ENCODE results near the gene NCBP1. TPM values are rescaled to one million over a fixed set of nuclear protein-coding genes. Genes with fewer than 3 reads are reported as not detected.

The NCBP1 gene
- total and polyA plus RNA-seq, 9 of the 15 experiments (the other 6 are each of a cell fraction or from before 2014, with no cell fraction given): 29.4 to 69.7 (median 57.5) TPM

DNA sequence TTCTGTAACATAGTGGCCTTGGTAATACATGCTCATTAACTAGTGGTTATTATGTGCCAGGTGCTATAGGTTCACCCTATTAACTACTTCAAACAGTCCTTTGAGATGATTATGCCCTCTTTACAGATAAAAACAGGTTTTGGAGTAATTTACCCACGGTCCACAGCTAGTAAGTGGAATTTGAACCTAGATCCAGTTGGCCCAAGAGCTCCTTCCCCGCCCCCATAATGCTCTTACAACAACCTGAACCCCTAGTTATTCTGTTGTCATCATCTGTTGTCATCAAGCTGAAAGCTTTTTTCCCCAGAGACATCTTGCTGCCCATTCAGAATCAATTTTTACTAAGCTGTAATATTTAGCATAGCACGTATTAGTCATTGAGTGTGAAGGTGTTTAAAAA is 40.3 kb downstream of the NCBP1 start:
- H3K9ac ChIP-seq (ENCODE audit: insufficient read depth in 1 of 2, low read depth in 2 of 2, low read length in 2 of 2): no peak overlapping the region
- CTCF ChIA-PET (ENCODE audit: low intra/inter-chr PET ratio): no interaction called here
- ATAC-seq (no peak), FAIRE-seq (no peak), DNase-seq (ENCODE audit: extremely low read depth in 1 of 4, low spot score in 3 of 4) (no peak)
- TF ChIP-seq SIN3A (IDR thresholded peaks at IDR 0.05; ENCODE audit: borderline replicate concordance in 2 of 2, control insufficient read depth in 1 of 2, low read depth in 2 of 2, low read length in 2 of 2) (no peak), ZNF551 (CRISPR knock-in tag; IDR thresholded peaks at IDR 0.05) (no peak), SMAD2 (IDR thresholded peaks at IDR 0.05; ENCODE audit: low read depth, low read length) (no peak), EP400 (IDR thresholded peaks at IDR 0.05) (no peak), ZNF830 (CRISPR knock-in tag; IDR thresholded peaks at IDR 0.05) (no peak), MYC (IDR thresholded peaks at IDR 0.05; ENCODE audit: low read depth, low read length) (no peak), MYC (CRISPR knock-in tag; IDR thresholded peaks at IDR 0.05; ENCODE audit: borderline replicate concordance, low read depth) (no peak), EWSR1 (IDR thresholded peaks at IDR 0.05; ENCODE audit: borderline replicate concordance, low read depth, partially characterized antibody) (no peak), FOXK2 (conservative IDR thresholded peaks at IDR 0.05 in 1 of 2, IDR thresholded peaks at IDR 0.05 in 1 of 2; ENCODE audit: low read depth in 2 of 2) (no peak), ZNF134 (CRISPR knock-in tag; conservative IDR thresholded peaks at IDR 0.05) (no peak), ZNF197 (CRISPR knock-in tag; IDR thresholded peaks at IDR 0.05; ENCODE audit: low read depth) (no peak), HIVEP1 (CRISPR knock-in tag; IDR thresholded peaks at IDR 0.05) (no peak)
- TF ChIP-seq, protein P1, sequence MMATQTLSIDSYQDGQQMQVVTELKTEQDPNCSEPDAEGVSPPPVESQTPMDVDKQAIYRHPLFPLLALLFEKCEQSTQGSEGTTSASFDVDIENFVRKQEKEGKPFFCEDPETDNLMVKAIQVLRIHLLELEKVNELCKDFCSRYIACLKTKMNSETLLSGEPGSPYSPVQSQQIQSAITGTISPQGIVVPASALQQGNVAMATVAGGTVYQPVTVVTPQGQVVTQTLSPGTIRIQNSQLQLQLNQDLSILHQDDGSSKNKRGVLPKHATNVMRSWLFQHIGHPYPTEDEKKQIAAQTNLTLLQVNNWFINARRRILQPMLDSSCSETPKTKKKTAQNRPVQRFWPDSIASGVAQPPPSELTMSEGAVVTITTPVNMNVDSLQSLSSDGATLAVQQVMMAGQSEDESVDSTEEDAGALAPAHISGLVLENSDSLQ (IDR thresholded peaks at IDR 0.05): no peak
- TF ChIP-seq, protein P2, sequence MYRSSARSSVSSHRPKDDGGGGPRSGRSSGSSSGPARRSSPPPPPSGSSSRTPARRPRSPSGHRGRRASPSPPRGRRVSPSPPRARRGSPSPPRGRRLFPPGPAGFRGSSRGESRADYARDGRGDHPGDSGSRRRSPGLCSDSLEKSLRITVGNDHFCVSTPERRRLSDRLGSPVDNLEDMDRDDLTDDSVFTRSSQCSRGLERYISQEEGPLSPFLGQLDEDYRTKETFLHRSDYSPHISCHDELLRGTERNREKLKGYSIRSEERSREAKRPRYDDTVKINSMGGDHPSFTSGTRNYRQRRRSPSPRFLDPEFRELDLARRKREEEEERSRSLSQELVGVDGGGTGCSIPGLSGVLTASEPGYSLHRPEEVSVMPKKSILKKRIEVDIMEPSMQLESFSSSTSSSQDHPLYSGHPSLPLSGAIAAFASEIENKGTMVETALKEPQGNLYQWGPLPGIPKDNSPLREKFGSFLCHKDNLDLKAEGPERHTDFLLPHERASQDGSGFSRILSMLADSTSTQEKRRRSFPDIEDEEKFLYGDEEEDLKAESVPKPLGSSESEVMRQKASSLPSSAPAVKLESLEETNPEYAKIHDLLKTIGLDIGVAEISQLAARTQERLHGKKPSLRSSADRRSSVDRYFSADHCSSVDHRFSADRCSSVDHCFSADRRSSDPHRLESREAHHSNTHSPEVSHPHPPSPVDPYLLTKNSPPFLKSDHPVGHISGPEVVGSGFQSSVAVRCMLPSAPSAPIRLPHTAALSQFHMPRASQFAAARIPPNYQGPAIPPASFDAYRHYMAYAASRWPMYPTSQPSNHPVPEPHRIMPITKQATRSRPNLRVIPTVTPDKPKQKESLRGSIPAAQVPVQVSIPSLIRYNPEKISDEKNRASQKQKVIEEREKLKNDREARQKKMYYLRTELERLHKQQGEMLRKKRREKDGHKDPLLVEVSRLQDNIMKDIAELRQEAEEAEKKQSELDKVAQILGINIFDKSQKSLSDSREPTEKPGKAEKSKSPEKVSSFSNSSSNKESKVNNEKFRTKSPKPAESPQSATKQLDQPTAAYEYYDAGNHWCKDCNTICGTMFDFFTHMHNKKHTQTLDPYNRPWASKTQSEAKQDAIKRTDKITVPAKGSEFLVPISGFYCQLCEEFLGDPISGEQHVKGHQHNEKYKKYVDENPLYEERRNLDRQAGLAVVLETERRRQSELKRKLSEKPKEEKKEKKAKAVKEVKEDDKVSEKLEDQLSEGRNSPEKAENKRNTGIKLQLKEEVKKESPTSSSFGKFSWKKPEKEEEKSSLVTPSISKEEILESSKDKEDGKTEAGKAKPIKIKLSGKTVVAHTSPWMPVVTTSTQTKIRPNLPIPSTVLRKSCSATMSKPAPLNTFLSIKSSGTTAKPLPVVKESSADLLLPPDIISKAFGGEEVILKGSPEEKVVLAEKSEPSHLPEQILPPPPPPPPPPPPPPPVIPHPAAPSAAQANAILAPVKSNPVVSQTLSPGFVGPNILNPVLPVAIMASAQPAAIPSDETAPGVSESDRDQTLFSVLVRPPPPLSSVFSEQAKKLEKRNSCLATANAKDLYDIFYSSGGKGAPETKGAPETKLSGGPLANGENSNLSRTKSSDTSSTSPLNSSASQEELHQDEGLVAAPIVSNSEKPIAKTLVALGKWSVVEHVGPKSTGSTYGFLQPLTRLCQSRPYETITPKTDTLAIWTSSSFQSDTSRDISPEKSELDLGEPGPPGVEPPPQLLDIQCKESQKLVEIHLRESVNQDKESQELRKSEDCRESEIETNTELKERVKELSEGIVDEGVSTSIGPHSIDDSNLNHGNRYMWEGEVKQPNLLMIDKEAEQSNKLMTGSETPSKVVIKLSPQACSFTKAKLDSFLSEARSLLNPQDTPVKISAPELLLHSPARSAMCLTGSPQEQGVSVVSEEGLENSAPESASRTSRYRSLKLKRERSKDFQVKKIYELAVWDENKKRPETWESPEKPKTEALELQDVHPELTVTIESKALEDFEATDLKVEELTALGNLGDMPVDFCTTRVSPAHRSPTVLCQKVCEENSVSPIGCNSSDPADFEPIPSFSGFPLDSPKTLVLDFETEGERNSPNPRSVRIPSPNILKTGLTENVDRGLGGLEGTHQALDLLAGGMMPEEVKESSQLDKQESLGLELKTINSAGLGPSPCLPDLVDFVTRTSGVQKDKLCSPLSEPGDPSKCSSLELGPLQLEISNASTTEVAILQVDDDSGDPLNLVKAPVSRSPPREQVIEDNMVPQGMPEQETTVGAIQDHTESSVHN (IDR thresholded peaks at IDR 0.05; ENCODE audit: borderline replicate concordance in 1 of 2, low read depth in 1 of 2): no peak
- no peak overlapping the region for H3K4me2 ChIP-seq (ENCODE audit: insufficient read depth, low read length)
- H3K4me3 ChIP-seq: no peak overlapping the region
- in situ Hi-C loops (cut with MboI): no loop called here
- no TSS peak for BruUV-seq (replicated peaks)
- POLR2A ChIA-PET: interaction anchor here (1.0 to 1.3 kb wide), 2 partner anchors 14 to 16 kb away, joined by 3 read pairs; no protein-coding TSS in a partner anchor
- H2AFZ ChIP-seq (ENCODE audit: low read depth, low read length): no peak overlapping the region
- intact Hi-C loops (cut with micrococcal nuclease): no loop called here
- 92% methylated on average over 3 of the region's 3 CpGs for WGBS (ENCODE audit: insufficient coverage, low coverage, missing lambda C conversion rate)
- H3K79me2 ChIP-seq (ENCODE audit: control insufficient read depth, insufficient read depth, low read length): no peaks in the 10 kb centered on the region
- no peaks in the 10 kb centered on the region for H3K9me1 ChIP-seq (ENCODE audit: control insufficient read depth, insufficient read depth, low read length)
- no peaks in the 10 kb centered on the region for H4K20me1 ChIP-seq (replicated peaks; ENCODE audit: control insufficient read depth, insufficient read depth, low read length)
- H3K4me1 ChIP-seq (replicated peaks in 1 of 2; ENCODE audit: control insufficient read depth in 2 of 2, insufficient read depth in 2 of 2, low read length in 2 of 2): no peaks in the 10 kb centered on the region
- no peak overlapping the region for H3K27ac ChIP-seq (ENCODE audit: extremely low read depth, low read depth, low read length)
- no peaks in the 10 kb centered on the region for H3K27me3 ChIP-seq (ENCODE audit: control insufficient read depth in 2 of 2, insufficient read depth in 2 of 2, low read length in 2 of 2)
- peaks cover 95% of the 10 kb centered on the region for H3K36me3 ChIP-seq (ENCODE audit: control insufficient read depth, insufficient read depth, low read length)
- H3K9me3 ChIP-seq (replicated peaks; ENCODE audit: control insufficient read depth, insufficient read depth, low read depth, low read length): no peaks in the 10 kb centered on the region
